ENCODE measurements around the gene MRPL18. TPM values are rescaled to one million over a fixed set of nuclear protein-coding genes. Genes with fewer than 3 reads are reported as not detected.

Gene MRPL18
- total RNA-seq, 1 donor from 2014 or later, result 47.8 TPM

DNA sequence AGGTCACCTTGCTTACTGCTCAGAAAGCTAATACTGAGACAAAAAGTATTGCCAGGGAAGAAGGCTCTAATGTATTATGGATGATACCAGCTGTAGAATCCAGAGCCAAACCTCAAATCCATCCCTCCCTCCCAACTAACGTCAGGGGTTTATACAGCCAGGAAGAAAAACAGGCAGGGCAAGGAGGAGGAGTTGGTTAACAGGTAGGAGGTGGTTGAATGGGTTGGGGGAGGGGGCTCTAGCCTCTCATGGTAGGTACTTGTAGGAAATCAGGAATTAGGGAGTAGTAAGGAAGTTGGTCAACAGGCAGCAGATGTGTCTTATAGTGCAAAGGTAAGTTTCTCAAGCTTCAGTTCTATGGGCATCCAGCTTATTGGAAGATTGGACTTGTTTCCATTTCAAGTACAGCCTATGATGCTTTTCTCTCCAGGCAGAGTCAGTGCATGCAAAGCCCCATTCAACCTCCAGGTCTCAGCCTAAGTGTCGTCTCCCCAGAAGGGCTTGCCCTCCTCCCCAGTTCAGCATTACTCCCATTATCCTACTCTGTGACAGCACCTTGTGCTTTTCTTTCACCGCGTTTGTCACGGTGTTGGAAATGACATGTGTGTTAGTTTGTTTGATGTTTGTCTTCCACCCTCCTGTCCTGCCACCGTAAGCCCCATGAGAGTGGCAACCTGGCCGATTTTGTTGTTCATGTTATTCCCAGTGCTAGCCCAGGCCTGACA, 47.9 kb downstream of the MRPL18 start:
- ATAC-seq (no peak), DNase-seq (no peak)
- Histone ChIP-seq H3K9me3 (no peaks in the 10 kb centered on the region), H3K27me3 (ENCODE audit: low read depth) (no peaks in the 10 kb centered on the region), H3K36me3 (no peaks in the 10 kb centered on the region), H3K4me3 (no peak overlapping the region), H3K4me1 (no peaks in the 10 kb centered on the region), H3K27ac (no peak overlapping the region)
- intact Hi-C loops (cut with DNase I), result no loop called here
- TF ChIP-seq, protein P1, sequence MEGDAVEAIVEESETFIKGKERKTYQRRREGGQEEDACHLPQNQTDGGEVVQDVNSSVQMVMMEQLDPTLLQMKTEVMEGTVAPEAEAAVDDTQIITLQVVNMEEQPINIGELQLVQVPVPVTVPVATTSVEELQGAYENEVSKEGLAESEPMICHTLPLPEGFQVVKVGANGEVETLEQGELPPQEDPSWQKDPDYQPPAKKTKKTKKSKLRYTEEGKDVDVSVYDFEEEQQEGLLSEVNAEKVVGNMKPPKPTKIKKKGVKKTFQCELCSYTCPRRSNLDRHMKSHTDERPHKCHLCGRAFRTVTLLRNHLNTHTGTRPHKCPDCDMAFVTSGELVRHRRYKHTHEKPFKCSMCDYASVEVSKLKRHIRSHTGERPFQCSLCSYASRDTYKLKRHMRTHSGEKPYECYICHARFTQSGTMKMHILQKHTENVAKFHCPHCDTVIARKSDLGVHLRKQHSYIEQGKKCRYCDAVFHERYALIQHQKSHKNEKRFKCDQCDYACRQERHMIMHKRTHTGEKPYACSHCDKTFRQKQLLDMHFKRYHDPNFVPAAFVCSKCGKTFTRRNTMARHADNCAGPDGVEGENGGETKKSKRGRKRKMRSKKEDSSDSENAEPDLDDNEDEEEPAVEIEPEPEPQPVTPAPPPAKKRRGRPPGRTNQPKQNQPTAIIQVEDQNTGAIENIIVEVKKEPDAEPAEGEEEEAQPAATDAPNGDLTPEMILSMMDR (IDR thresholded peaks at IDR 0.05), result no peak

DNA sequence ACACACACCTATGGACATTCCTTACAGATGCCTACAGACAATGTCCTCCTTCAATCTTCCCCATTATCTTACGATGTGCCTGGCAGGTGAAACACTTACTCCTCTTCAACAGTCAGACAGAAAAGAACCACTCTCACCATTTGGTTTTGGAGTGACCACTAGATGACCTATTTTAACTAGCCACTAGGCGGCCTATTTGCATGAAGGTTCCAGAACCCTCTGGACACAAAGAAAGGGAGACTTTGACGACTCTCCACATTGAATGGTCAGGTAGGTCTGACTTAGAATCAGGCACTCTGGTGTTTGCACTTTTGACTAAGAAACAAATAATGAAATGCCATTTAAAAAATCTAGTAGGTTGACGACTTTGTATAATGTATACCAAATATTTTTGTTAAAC, 51.8 kb downstream of the MRPL18 start:
- intact Hi-C loops (cut with DNase I), result no loop called here
- no peak for ATAC-seq

DNA sequence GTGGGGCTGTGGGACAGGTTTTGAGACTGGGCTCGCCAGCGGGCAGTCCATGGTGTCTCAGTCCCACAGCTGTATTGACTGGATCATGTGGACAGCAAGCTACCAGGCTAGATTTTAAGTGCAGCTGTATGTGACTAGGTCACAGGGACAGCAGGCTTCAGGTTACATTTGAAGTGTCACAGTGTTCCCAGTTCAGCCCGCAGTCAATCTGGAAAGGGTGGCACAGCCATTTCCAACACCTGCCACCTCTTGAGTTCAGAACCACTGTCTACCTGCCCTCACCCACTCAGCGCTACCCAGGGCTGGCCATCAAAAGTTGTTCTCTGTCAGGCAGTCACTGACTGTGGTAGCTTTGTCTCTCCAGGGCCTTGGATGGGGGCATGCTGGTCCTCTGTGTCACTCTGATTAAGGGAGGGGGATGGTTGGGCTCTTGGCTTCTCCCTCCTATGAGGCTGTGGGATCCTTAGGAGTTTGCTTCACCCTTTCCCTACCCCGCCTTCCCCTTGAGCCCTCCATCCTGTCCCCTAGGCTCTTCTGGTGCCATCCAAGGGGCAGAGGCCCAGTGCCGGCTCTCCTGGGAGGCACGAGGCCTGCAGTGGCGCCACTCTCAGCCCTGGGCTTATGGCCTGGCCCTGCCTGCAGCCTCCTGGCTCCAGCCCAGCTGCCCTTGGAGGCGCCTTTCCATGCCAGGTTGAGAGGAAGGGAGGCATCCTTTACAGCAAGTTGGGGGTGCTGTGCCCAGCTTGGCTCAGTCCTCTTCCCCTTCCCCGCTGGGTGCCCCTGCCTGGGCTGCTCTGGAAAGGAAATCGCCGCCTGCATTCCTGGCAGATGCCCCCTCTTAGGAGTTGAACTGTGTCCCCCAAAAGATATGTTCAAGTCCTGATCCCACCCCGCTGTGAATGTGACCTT, 54.7 kb downstream of the MRPL18 start:
- H3K36me3 ChIP-seq, result no peaks in the 10 kb centered on the region
- DNase-seq (no peak), ATAC-seq (peak in 1 of 2 donors; percentile 43)
- H3K4me3 ChIP-seq, result no peak overlapping the region
- intact Hi-C loops (cut with DNase I), result no loop called here
- TF ChIP-seq, protein P1 (IDR thresholded peaks at IDR 0.05), result no peak
- no peaks in the 10 kb centered on the region for H3K4me1 ChIP-seq
- H3K9me3 ChIP-seq, result no peaks in the 10 kb centered on the region
- no peaks in the 10 kb centered on the region for H3K27me3 ChIP-seq (ENCODE audit: low read depth)
- H3K27ac ChIP-seq, result no peak overlapping the region

More for the DNA sequence above, 51.8 kb downstream of the MRPL18 start:
- Histone ChIP-seq H3K9me3 (no peaks in the 10 kb centered on the region), H3K27ac (no peak overlapping the region), H3K36me3 (no peaks in the 10 kb centered on the region), H3K27me3 (ENCODE audit: low read depth) (no peaks in the 10 kb centered on the region), H3K4me3 (no peak overlapping the region), H3K4me1 (no peaks in the 10 kb centered on the region)
- no peak for DNase-seq
- TF ChIP-seq, protein P1 (IDR thresholded peaks at IDR 0.05), result peak; percentile 13

Other genes with a start within 250 kb of the MRPL18 start
- 352 TPM for gene SOD2, start 97.2 kb upstream of the MRPL18 start, total RNA-seq
- gene WTAP, start 63.0 kb upstream of the MRPL18 start, total RNA-seq, result 78.4 TPM
- 42.4 TPM for gene ACAT2, start 28.4 kb upstream of the MRPL18 start, total RNA-seq
- gene TCP1, start 865 bp upstream of the MRPL18 start, total RNA-seq, result 112 TPM
- gene PNLDC1, start 9.8 kb downstream of the MRPL18 start, total RNA-seq, result 0.27 TPM
- gene MAS1, start 100.5 kb downstream of the MRPL18 start, total RNA-seq, result not detected
- gene IGF2R, start 178.6 kb downstream of the MRPL18 start, total RNA-seq, result 156 TPM